ENCODE data around the gene CHD3. TPM values are rescaled to one million over a fixed set of nuclear protein-coding genes. Genes with fewer than 3 reads are reported as not detected.

CHD3 gene
- total RNA-seq, 4 donors from 2014 or later = 56.7 to 134 (median 120) TPM

- Histone ChIP-seq H3K4me3 (no peak overlapping the region), H3K27ac (no peak overlapping the region), H3K27me3 (peaks cover 17% of the 10 kb centered on the region), H3K9me3 (no peaks in the 10 kb centered on the region), H3K4me1 (peaks cover 0 to 38% (median 6%) of the 10 kb centered on the region in 3 donors), H3K36me3 (peaks cover 0 to 8% of the 10 kb centered on the region in 2 donors)
- ATAC-seq = no peak
- TF ChIP-seq EP300 (IDR thresholded peaks at IDR 0.05) = no peak
- no peak for TF ChIP-seq POLR2AphosphoS5 (IDR thresholded peaks at IDR 0.05)
- no peak for TF ChIP-seq POLR2A (IDR thresholded peaks at IDR 0.05)
- no peak for TF ChIP-seq CTCF (IDR thresholded peaks at IDR 0.05)
- WGBS, 2 donors (ENCODE audit: low coverage in 1 of 2) = 100% methylated on average over 1 of the region's 3 CpGs
Measured at GRCh38 chr17:7927596-7927995, 39.0 kb downstream of the CHD3 start.

DNA sequence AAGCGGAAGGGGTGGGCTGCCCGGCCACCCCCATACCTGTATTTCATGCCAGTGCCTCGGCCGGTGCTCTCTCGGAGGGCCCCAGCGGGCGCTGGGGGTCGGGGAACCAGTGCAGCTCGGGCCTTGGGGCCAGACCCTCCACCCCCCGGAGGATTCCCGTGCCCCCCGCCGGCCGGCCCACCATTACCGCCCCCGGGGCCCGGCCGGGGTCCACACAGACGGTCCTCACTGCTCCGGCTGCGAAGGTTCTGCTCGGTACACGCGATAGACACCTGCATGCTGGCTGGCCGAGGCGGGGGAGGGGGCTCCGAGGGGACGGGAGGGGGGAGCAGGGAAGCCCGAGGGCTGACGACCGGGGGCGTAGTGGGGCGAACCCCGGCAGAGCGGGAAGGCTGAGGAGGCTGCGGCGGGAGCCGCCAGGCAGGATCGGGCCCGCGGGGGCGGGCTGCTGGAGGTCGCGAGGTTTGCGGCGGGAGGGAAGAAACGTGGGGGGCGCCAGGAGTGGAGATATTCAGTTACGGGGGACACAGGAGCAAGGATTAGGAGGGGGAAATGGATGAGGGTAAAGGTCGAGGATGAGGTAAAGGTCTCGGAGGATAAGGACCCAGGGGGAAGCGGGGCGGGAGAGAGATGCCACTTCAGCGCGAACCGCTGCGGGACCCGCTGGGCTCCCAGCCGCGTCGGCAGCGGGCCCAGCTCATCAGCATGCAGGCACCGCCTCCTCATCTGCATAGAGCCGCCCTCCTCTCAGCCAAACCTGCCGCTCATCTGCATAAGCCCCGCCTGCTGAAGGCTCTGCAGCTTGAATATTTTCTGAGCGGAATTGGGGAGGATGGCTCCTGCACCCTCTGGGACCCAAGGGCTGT is 40.8 kb downstream of the CHD3 start, which contains the start of gene KCNAB3:
Gene KCNAB3, minus strand, starts transcription at position 699 of the 866 bp plus-strand sequence. Its CDS starts 421 bp downstream, at position 278.
- Histone ChIP-seq H3K36me3 (peaks cover 0 to 8% of the 10 kb centered on the region in 2 donors), H3K27me3 (peaks cover 17% of the 10 kb centered on the region), H3K9me3 (no peaks in the 10 kb centered on the region), H3K4me1 (peaks cover 0 to 43% (median 10%) of the 10 kb centered on the region in 3 donors), H3K27ac (no peak within 1 kb of the TSS), H3K4me3 (peak within 1 kb of the TSS in 1 of 2 donors; percentile 24)
- TF ChIP-seq POLR2AphosphoS5 (IDR thresholded peaks at IDR 0.05) = no peak
- TF ChIP-seq EP300 (IDR thresholded peaks at IDR 0.05) = no peak
- no peak for TF ChIP-seq POLR2A (IDR thresholded peaks at IDR 0.05)
- no peak for TF ChIP-seq CTCF (IDR thresholded peaks at IDR 0.05)
- WGBS, 2 donors (ENCODE audit: low coverage in 1 of 2) = 8 to 60% methylated on average over 3 to 5 of the region's 67 CpGs
- no peak for ATAC-seq

- no peak for ATAC-seq
- TF ChIP-seq CTCF (IDR thresholded peaks at IDR 0.05) (no peak), EP300 (IDR thresholded peaks at IDR 0.05) (no peak), POLR2AphosphoS5 (IDR thresholded peaks at IDR 0.05) (no peak), POLR2A (IDR thresholded peaks at IDR 0.05) (no peak)
- H3K36me3 ChIP-seq = peaks cover 0 to 21% of the 10 kb centered on the region in 2 donors
- H3K27me3 ChIP-seq = peaks cover 17% of the 10 kb centered on the region
- peak overlapping the region in 3 of 4 donors; percentile 83 to 87 (median 86) for H3K27ac ChIP-seq
- 43 to 60% methylated on average over 14 to 17 of the region's 20 CpGs for WGBS, 2 donors (ENCODE audit: low coverage in 1 of 2)
- peaks cover 0 to 49% (median 10%) of the 10 kb centered on the region in 3 donors for H3K4me1 ChIP-seq
- H3K4me3 ChIP-seq = peak overlapping the region; percentile 53 to 62
- no peaks in the 10 kb centered on the region for H3K9me3 ChIP-seq
Measured at GRCh38 chr17:7930841-7931631, 42.4 kb downstream of the CHD3 start.

DNA sequence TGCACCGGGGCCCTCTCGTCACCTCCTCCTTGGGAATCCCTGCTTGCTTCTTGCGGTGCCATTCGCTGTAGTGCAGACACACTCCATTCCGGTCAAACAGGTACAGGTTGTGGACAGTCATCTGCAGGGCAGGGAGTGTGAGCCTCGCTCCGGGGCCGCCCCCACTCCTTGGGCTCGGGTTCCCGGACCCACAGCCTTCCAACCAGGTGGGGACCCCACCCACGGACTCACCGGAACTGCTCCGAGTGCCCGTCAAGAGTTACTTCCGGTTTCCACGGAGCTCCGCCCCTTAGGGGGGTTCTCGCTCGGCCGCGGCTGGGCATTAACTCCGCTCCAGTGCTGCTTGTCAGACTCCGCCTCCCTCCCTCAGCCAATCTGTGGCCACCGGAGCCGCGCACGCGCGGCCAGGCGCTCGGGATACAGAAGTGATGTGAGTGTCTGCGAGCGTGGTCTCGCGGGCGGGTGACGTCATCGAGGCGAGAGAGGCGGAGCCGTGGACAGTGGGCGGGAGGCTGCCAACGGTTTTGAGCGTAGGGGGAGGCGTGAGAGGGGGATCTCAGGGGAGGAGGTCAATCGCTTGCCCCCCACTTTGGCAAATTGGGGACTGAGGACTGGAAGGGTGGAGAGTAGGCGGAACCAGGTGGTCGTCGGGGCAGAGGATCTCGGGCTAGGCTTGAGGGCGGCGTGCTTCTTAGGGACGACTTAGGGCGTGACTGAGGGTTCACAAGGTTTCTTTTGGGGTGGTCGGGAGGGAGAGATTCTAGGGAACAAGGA is 43.3 kb downstream of the CHD3 start, which contains the start of the genes CNTROB and TRAPPC1:
Gene CNTROB, plus strand, starts transcription at position 498 of the 774 bp plus-strand sequence. CDS start 874 bp downstream, outside the sequence.
Gene TRAPPC1, minus strand, starts transcription at position 238 of the 774 bp plus-strand sequence. Its CDS starts 117 bp downstream, at position 121.
- peak within 1 kb of the TSS; percentile 14 to 87 (median 84) for H3K27ac ChIP-seq
- peaks cover 17% of the 10 kb centered on the region for H3K27me3 ChIP-seq
- no peaks in the 10 kb centered on the region for H3K9me3 ChIP-seq
- ATAC-seq = peak; percentile 99
- no peak for TF ChIP-seq CTCF (IDR thresholded peaks at IDR 0.05)
- TF ChIP-seq POLR2AphosphoS5 (IDR thresholded peaks at IDR 0.05) = peak; percentile 69
- TF ChIP-seq POLR2A (IDR thresholded peaks at IDR 0.05) = peak; percentile 45 to 66
- TF ChIP-seq EP300 (IDR thresholded peaks at IDR 0.05) = no peak
- peaks cover 0 to 49% (median 10%) of the 10 kb centered on the region in 3 donors for H3K4me1 ChIP-seq
- 0 to 1% methylated on average over 14 to 28 of the region's 55 CpGs for WGBS, 2 donors (ENCODE audit: low coverage in 1 of 2)
- H3K36me3 ChIP-seq = peaks cover 0 to 30% of the 10 kb centered on the region in 2 donors
- H3K4me3 ChIP-seq = peak within 1 kb of the TSS; percentile 53 to 62
